ENCODE data around the gene SPEM1.

- TF ChIP-seq, protein P1, sequence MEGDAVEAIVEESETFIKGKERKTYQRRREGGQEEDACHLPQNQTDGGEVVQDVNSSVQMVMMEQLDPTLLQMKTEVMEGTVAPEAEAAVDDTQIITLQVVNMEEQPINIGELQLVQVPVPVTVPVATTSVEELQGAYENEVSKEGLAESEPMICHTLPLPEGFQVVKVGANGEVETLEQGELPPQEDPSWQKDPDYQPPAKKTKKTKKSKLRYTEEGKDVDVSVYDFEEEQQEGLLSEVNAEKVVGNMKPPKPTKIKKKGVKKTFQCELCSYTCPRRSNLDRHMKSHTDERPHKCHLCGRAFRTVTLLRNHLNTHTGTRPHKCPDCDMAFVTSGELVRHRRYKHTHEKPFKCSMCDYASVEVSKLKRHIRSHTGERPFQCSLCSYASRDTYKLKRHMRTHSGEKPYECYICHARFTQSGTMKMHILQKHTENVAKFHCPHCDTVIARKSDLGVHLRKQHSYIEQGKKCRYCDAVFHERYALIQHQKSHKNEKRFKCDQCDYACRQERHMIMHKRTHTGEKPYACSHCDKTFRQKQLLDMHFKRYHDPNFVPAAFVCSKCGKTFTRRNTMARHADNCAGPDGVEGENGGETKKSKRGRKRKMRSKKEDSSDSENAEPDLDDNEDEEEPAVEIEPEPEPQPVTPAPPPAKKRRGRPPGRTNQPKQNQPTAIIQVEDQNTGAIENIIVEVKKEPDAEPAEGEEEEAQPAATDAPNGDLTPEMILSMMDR (IDR thresholded peaks at IDR 0.05) = no peak
- TF ChIP-seq POLR2A (IDR thresholded peaks at IDR 0.05) = no peak
Measured at GRCh38 chr17:7382901-7383300, 37.2 kb upstream of the SPEM1 start.
